ENCODE results near the gene FAAP100.

GRCh38 chr17:81574643-81574956, 22.4 kb upstream of the FAAP100 start:
- TF ChIP-seq CTCF (IDR thresholded peaks at IDR 0.05): no peak
- no peak for TF ChIP-seq POLR2A (IDR thresholded peaks at IDR 0.05)
